Subcutaneous preadipocyte (primary cell): ENCODE data around the gene RAD52. TPM values are rescaled to one million over a fixed set of nuclear protein-coding genes. Genes with fewer than 3 reads are reported as not detected.

Experiments used
- total RNA-seq: library from RNA; depleted of rRNA; stranded (reverse); fragments of >200 nt; gene quantifications from 2 replicates; pipeline ENCODE4 v1.2.3, GENCODE V29; 2012

Gene RAD52
- 11.8 and 19.2 TPM in 2 replicates for total RNA-seq

GRCh38 chr12:949453-950191, at the start of gene RAD52:
TSS of gene RAD52 (minus strand) at chr12:949694. CDS start at chr12:933058, 16,636 bp downstream.

GRCh38 chr12:990661-991349, 41.3 kb upstream of the RAD52 start, which contains the start of gene ERC1:
TSS of gene ERC1 (plus strand) at chr12:991223. CDS start at chr12:1027904, 36,681 bp downstream.

Other genes with a start within 250 kb of the RAD52 start
- gene WNK1, start 197.1 kb downstream of the RAD52 start, total RNA-seq: 94.8 and 137 TPM in 2 replicates
- gene ERC1, start 41.5 kb upstream of the RAD52 start, total RNA-seq: 26.1 and 46.5 TPM in 2 replicates